Lower leg skin (tissue), 4 donors: ENCODE measurements around the gene NMUR1. TPM values are rescaled to one million over a fixed set of nuclear protein-coding genes. Genes with fewer than 3 reads are reported as not detected.

Source experiments
- DNase-seq, 2 donors: peaks; one replicate each; pipeline ENCODE4 v3.0.0-alpha.2; 2019; ENCODE audit warnings: low spot score in 2 of 2
- H3K4me3 ChIP-seq: fragments of 200-600 bp; sonication (generic); 2 replicates; pipeline ENCODE4 v1.5.1; 2017; ENCODE audit warnings: mild to moderate bottlenecking, low read depth; ENCODE audit not compliant: poor library complexity, severe bottlenecking
- CTCF ChIP-seq, 3 donors: fragments of 450-650 bp; IDR thresholded peaks; one replicate each; pipeline ENCODE4 v1.5.1; 2016; ENCODE audit warnings: antibody characterized with exemption in 3 of 3, mild to moderate bottlenecking in 3 of 3, moderate library complexity in 2 of 3
- POLR2A ChIP-seq, 2 donors: fragments of 450-650 bp; IDR thresholded peaks; one replicate each; pipeline ENCODE4 v1.6.1; 2016 to 2017; ENCODE audit warnings: antibody characterized with exemption in 2 of 2, mild to moderate bottlenecking in 1 of 2, moderate library complexity in 1 of 2
- WGBS, 2 donors: methylation state at CpG; one replicate each; pipeline ENCODE4 v1.1.5; 2018; 5-methylcytosine and 5-hydroxymethylcytosine counted together
- intact Hi-C: fragments of 100-400 bp; cut with DNase I; formaldehyde crosslinking; loops from one replicate; pipeline ENCODE4 v1.15.0; 2023; ENCODE audit warnings: low total_unique reads
- total RNA-seq, 4 donors: library from RNA; depleted of rRNA; stranded (reverse); fragments of >200 nt; gene quantifications; one replicate each; pipeline ENCODE4 v1.1.0, GENCODE V29; 2016

The NMUR1 gene
- total RNA-seq, 4 donors from 2014 or later: 0.19 to 0.29 TPM; not detected in 2

- H3K4me3 ChIP-seq: no peak overlapping the region
- intact Hi-C loops: no loop called here
- TF ChIP-seq CTCF (IDR thresholded peaks at IDR 0.05): no peak
- no peak for TF ChIP-seq POLR2A (IDR thresholded peaks at IDR 0.05)
- DNase-seq: no peak
- 86 to 87% methylated on average over 16 of the region's 16 CpGs for WGBS, 2 donors
Observed at GRCh38 chr2:231531883-231532755, 1.9 kb upstream of the NMUR1 start.

- no peak overlapping the region for H3K4me3 ChIP-seq
- DNase-seq: no peak
- TF ChIP-seq POLR2A (IDR thresholded peaks at IDR 0.05) (no peak), CTCF (IDR thresholded peaks at IDR 0.05) (no peak)
- intact Hi-C loops: no loop called here
- WGBS, 2 donors: 89 to 93% methylated on average over 5 to 6 of the region's 6 CpGs
Observed at GRCh38 chr2:231531466-231531865, 1.2 kb upstream of the NMUR1 start.

- intact Hi-C loops: no loop called here
- no peak overlapping the region for H3K4me3 ChIP-seq
- TF ChIP-seq CTCF (IDR thresholded peaks at IDR 0.05) (no peak), POLR2A (IDR thresholded peaks at IDR 0.05) (no peak)
- no peak for DNase-seq
- 92 to 94% methylated on average over 5 to 7 of the region's 9 CpGs for WGBS, 2 donors
Observed at GRCh38 chr2:231528636-231529030, 1.6 kb downstream of the NMUR1 start.

GRCh38 chr2:231527955-231528635 lies 2.1 kb downstream of the NMUR1 start:
- no peak for TF ChIP-seq POLR2A (IDR thresholded peaks at IDR 0.05)
- no peak for TF ChIP-seq CTCF (IDR thresholded peaks at IDR 0.05)
- DNase-seq: no peak
- no peak overlapping the region for H3K4me3 ChIP-seq
- intact Hi-C loops: no loop called here
- 90 to 93% methylated on average over 24 to 29 of the region's 30 CpGs for WGBS, 2 donors

- TF ChIP-seq POLR2A (IDR thresholded peaks at IDR 0.05) (no peak), CTCF (IDR thresholded peaks at IDR 0.05) (no peak)
- no peak overlapping the region for H3K4me3 ChIP-seq
- intact Hi-C loops: no loop called here
- WGBS, 2 donors: 75 to 86% methylated on average over 7 of the region's 7 CpGs
- DNase-seq: no peak
Observed at GRCh38 chr2:231527091-231527395, 3.2 kb downstream of the NMUR1 start.
